ENCODE data around the gene KIF26B. TPM values are rescaled to one million over a fixed set of nuclear protein-coding genes. Genes with fewer than 3 reads are reported as not detected.

KIF26B gene
- total RNA-seq, 1 donor from 2014 or later: 69.7 TPM

DNA sequence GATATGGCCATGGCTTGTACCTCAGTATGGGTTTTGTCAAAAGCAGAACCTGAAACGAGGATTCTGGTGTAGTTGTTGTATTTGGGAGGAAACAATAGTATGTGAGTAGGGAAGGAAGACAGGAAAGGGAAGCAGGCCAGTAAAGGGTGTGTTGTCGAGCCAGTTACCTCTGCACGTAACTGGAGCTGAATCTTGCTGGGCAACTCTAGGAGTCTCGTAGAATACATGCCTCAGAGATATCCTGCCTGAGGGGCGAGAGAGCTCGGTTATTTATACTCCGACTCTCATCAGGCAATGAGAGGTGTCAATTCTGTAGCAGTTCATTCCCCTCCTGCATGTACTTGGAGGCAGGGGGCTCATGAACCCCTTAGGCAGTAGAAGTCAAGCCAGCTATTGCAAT is 45.9 kb upstream of the KIF26B start:
- Mint-ChIP-seq H3K27me3 (ENCODE audit: low read depth) (peaks cover 2% of the 10 kb centered on the region), H3K27ac (no peak overlapping the region), H3K4me1 (peaks cover 10% of the 10 kb centered on the region), H3K9me3 (peaks cover 10% of the 10 kb centered on the region), H3K36me3 (no peaks in the 10 kb centered on the region), H3K4me3 (no peak overlapping the region)
- DNase-seq (ENCODE audit: low spot score in 2 of 2, unreplicated experiment in 2 of 2): no peak
- no peak for TF ChIP-seq CTCF (IDR thresholded peaks at IDR 0.05; ENCODE audit: unreplicated experiment)

DNA sequence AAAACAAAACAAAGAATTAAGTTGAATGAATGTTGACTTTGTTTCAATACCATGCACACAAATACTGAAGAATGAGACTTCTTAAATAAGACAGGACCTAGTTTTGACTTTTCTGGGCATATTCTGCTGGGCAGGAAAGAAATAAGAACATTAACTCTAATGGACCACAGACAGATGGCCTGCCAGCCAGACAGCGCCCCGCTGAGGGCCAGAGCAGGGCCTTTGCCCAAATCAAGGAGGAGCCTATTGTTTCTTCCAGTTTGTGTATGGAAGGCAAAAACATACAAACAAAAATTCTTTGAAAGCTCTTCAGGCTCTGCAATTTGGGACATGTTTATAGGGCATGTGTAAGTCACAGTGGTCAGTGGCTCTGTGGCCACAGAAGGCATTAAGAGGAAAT is 44.4 kb upstream of the KIF26B start:
- Mint-ChIP-seq H3K9me3 (no peaks in the 10 kb centered on the region), H3K36me3 (no peaks in the 10 kb centered on the region), H3K4me1 (peaks cover 10% of the 10 kb centered on the region), H3K27ac (no peak overlapping the region), H3K4me3 (no peak overlapping the region), H3K27me3 (ENCODE audit: low read depth) (peaks cover 2% of the 10 kb centered on the region)
- no peak for TF ChIP-seq CTCF (IDR thresholded peaks at IDR 0.05; ENCODE audit: unreplicated experiment)
- no peak for DNase-seq (ENCODE audit: low spot score in 2 of 2, unreplicated experiment in 2 of 2)

DNA sequence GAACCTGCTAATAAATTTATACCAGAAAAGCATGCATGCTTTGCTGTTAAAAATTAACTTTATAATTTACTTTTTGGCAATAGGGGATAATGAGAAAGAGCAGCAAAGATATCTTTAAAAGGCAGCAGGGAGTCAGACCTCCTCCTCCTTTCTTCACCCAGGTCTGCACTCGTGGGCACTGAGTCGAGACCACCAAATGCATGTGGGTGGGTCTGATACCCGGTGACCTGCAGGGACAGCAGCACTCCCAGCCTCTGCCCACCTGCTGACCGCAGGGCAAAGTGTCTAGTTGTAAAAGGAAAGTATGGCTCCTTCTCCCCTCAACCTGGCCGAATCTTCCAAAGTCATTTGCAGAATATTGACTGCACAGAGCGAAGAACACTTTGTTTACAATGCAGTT is 43.7 kb upstream of the KIF26B start:
- peaks cover 2% of the 10 kb centered on the region for H3K27me3 Mint-ChIP-seq (ENCODE audit: low read depth)

GRCh38 chr1:245113649-245114048 is 41.1 kb upstream of the KIF26B start:
- Mint-ChIP-seq H3K4me1 (peaks cover 5% of the 10 kb centered on the region), H3K27ac (no peak overlapping the region), H3K27me3 (ENCODE audit: low read depth) (no peaks in the 10 kb centered on the region), H3K4me3 (no peak overlapping the region), H3K36me3 (no peaks in the 10 kb centered on the region), H3K9me3 (no peaks in the 10 kb centered on the region)
- TF ChIP-seq CTCF (IDR thresholded peaks at IDR 0.05; ENCODE audit: unreplicated experiment): no peak
- no peak for DNase-seq (ENCODE audit: low spot score in 2 of 2, unreplicated experiment in 2 of 2)

More for the DNA sequence above, 43.7 kb upstream of the KIF26B start:
- Mint-ChIP-seq H3K4me1 (peaks cover 10% of the 10 kb centered on the region), H3K27ac (no peak overlapping the region), H3K36me3 (no peaks in the 10 kb centered on the region), H3K4me3 (no peak overlapping the region), H3K9me3 (no peaks in the 10 kb centered on the region)
- no peak for TF ChIP-seq CTCF (IDR thresholded peaks at IDR 0.05; ENCODE audit: unreplicated experiment)
- no peak for DNase-seq (ENCODE audit: low spot score in 2 of 2, unreplicated experiment in 2 of 2)

DNA sequence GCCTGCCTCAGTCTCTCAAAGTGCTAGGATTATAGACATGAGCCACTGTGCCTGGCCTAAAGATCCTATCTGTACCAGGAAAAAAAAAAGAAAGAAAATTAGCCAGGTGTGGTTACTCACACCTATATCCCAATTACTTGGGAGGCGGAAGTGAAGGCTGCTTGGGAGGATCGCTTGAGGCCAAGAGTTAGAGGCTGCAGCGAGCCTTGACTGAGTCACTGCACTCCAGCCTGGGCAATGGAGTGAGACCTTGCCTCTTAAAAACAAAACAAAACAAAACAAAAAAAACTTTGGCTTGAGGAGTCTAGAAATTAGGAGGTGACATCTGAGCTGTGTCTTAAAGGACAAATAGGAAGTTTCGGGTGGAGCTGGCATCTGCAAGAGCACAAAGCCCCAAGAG is 38.7 kb upstream of the KIF26B start:
- H3K4me1 Mint-ChIP-seq: peaks cover 1% of the 10 kb centered on the region
- TF ChIP-seq CTCF (IDR thresholded peaks at IDR 0.05; ENCODE audit: unreplicated experiment): no peak
- H3K9me3 Mint-ChIP-seq: no peaks in the 10 kb centered on the region
- H3K4me3 Mint-ChIP-seq: no peak overlapping the region
- peak overlapping the region; percentile 40 for H3K27ac Mint-ChIP-seq
- no peak for DNase-seq (ENCODE audit: low spot score in 2 of 2, unreplicated experiment in 2 of 2)
- H3K36me3 Mint-ChIP-seq: no peaks in the 10 kb centered on the region
- H3K27me3 Mint-ChIP-seq (ENCODE audit: low read depth): no peaks in the 10 kb centered on the region

DNA sequence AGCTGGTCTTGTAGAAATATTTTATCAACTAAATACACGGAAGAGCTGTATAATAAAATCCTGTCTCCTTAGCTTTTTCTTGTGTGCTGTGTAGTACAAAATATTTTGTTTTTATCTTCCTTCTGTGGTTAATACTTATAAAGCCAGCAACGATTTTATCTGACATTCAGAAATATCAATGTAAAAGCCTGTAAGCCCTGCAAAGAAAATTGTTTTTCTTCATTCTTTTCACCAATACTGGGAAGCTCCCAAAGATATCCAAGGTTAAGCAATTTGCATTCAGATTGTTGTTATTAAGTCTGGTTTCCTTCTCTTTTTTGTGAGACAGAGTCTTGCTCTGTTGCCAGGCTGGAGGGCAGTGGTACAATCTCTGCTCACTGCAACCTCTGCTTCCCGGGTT is 38.0 kb upstream of the KIF26B start:
- no peak for TF ChIP-seq CTCF (IDR thresholded peaks at IDR 0.05; ENCODE audit: unreplicated experiment)
- H3K27ac Mint-ChIP-seq: no peak overlapping the region
- H3K36me3 Mint-ChIP-seq: no peaks in the 10 kb centered on the region
- no peak for DNase-seq (ENCODE audit: low spot score in 2 of 2, unreplicated experiment in 2 of 2)
- no peaks in the 10 kb centered on the region for H3K9me3 Mint-ChIP-seq
- H3K4me3 Mint-ChIP-seq: no peak overlapping the region
- H3K27me3 Mint-ChIP-seq (ENCODE audit: low read depth): no peaks in the 10 kb centered on the region
- peaks cover 1% of the 10 kb centered on the region for H3K4me1 Mint-ChIP-seq

Measured in mesothelial cell of epicardium (in vitro differentiated cells).